DMS153 treated with DMSO at 0.1 percent for 48 hours (cell line): ENCODE results near the gene TFRC.
"Not testable (repeated sequence)": the region's sequence is repeated elsewhere in the genome, so short reads cannot be mapped to it uniquely, and the experiment has no call there.

Experiments used
- DNase-seq: peaks from one replicate; lab custom pipeline; 2025; ENCODE audit not compliant: unreplicated experiment; lab: John Stamatoyannopoulos, UW

The TFRC gene

GRCh38 chr3:196081834-196082618 lies at the start of gene TFRC:
TFRC (minus strand) TSS chr3:196082090; CDS start chr3:196077099, 4,991 bp downstream.
- DNase-seq: peak; percentile 82

GRCh38 chr3:196128172-196128843 lies 46.4 kb upstream of the TFRC start:
- DNase-seq: no peak

- no peak for DNase-seq
Observed at GRCh38 chr3:196127308-196128040, 45.6 kb upstream of the TFRC start.

- DNase-seq: no peak
Observed at GRCh38 chr3:196124608-196125007, 42.7 kb upstream of the TFRC start.

- DNase-seq: no peak
Observed at GRCh38 chr3:196122688-196123046, 40.8 kb upstream of the TFRC start.

- no peak for DNase-seq
Observed at GRCh38 chr3:196122021-196122687, 40.3 kb upstream of the TFRC start.

GRCh38 chr3:196121066-196121465 lies 39.2 kb upstream of the TFRC start:
- DNase-seq: no peak

- DNase-seq: no peak
Observed at GRCh38 chr3:196120291-196120951, 38.5 kb upstream of the TFRC start.

- DNase-seq: no peak
Observed at GRCh38 chr3:196117809-196118208, 35.9 kb upstream of the TFRC start.

GRCh38 chr3:196115678-196116083 lies 33.8 kb upstream of the TFRC start:
- no peak for DNase-seq

GRCh38 chr3:196111939-196112386 lies 30.1 kb upstream of the TFRC start:
- no peak for DNase-seq

GRCh38 chr3:196108075-196108743 lies 26.3 kb upstream of the TFRC start:
- no peak for DNase-seq

GRCh38 chr3:196104707-196105106 lies 22.8 kb upstream of the TFRC start:
- DNase-seq: not testable (repeated sequence)

GRCh38 chr3:196098365-196098980 lies 16.6 kb upstream of the TFRC start:
- DNase-seq: not testable (repeated sequence)

GRCh38 chr3:196097373-196098154 lies 15.7 kb upstream of the TFRC start:
- DNase-seq: no peak

- DNase-seq: no peak
Observed at GRCh38 chr3:196096382-196096953, 14.6 kb upstream of the TFRC start.

GRCh38 chr3:196093317-196094111 lies 11.6 kb upstream of the TFRC start:
- DNase-seq: no peak

GRCh38 chr3:196087906-196088305 lies 6.0 kb upstream of the TFRC start:
- DNase-seq: no peak
